Vagina (tissue), 2 donors: ENCODE results near the gene MATR3.

ENCODE experiments used
- CTCF ChIP-seq, 3 experiments: fragments of 450-650 bp in 2 of 3; fragments of 200-600 bp in 1 of 3; sonication (generic) in 1 of 3; IDR thresholded peaks; one replicate each; pipeline ENCODE4 v1.5.1; 2017 to 2019; ENCODE audit warnings: antibody characterized with exemption in 3 of 3, mild to moderate bottlenecking in 2 of 3, moderate library complexity in 2 of 3
- POLR2AphosphoS5 ChIP-seq, 2 donors: sonication (generic); formaldehyde crosslinking; IDR thresholded peaks; one replicate each; pipeline ENCODE4 v1.9.0; 2017; ENCODE audit warnings: antibody characterized with exemption in 2 of 2, mild to moderate bottlenecking in 2 of 2, low read depth in 1 of 2; ENCODE audit not compliant: insufficient read depth in 1 of 2

DNA sequence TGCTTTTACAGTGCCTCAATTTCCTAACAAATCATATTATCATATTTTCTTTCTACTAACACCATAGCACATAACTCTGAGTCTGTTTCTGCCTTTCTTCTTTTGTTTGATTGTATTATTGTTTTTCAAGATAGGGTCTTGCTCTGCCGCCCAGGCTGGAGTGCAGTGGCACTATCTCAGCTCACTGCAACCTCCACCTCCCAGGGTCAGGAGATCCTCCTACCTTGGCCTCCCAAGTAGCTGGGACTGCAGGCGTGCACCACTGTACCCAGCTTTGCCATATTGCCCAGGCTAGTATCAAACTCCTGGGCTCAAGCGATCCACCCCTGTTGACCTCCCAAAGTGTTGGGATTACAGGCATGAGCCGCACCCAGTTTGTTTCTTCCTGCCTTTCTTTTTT is 66.8 kb downstream of the MATR3 start:
- no peak for TF ChIP-seq CTCF (IDR thresholded peaks at IDR 0.05)
- no peak for TF ChIP-seq POLR2AphosphoS5 (IDR thresholded peaks at IDR 0.05; ENCODE audit: insufficient read depth in 1 of 2, low read depth in 1 of 2)
